ENCODE measurements around the gene SPACDR. TPM values are rescaled to one million over a fixed set of nuclear protein-coding genes. Genes with fewer than 3 reads are reported as not detected.
A peak's percentile ranks its signal among the peaks of the same experiment; 100 is the strongest.

SPACDR gene
- total RNA-seq, 5 donors from 2014 or later (not counting 1 experiment from before 2014, with no cell fraction given): 1.3 to 4.0 (median 3.3) TPM

DNA sequence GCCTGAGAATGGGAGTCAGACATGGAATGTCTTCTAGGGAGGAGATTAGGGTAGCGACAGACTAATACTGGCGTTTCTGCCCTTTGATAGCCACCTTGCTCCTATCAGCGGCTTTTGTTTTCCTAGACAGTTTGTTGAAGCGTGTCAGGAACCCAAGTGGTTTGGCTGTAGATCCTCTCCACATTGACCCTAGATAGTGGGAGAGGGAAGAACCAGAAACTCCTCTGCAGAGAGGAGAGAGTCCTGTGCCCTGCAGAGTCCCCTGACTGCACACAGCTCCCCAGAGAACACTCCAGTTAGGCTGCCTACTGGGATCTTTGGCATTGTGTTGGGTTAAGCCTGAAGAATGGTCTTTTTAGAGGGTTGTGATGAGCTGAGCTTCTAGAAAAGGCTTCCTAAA lies 32.0 kb downstream of the SPACDR start:
- Histone ChIP-seq H3K27ac (ENCODE audit: low read length) (peak overlapping the region; percentile 20), H3K27me3 (replicated peaks in 1 of 2; ENCODE audit: control insufficient read depth in 2 of 2, extremely low read depth in 1 of 2, insufficient read depth in 2 of 2, low read length in 1 of 2) (peaks cover 0 to 4% of the 10 kb centered on the region in 2 experiments), H3K4me3 (ENCODE audit: control insufficient read depth in 1 of 2, extremely low read depth in 1 of 2, low read length in 1 of 2) (no peak overlapping the region), H3K4me1 (ENCODE audit: control insufficient read depth in 1 of 2, extremely low read depth in 1 of 2, insufficient read depth in 2 of 2, low read length in 2 of 2) (peaks cover 24 to 69% of the 10 kb centered on the region in 2 experiments), H3K36me3 (ENCODE audit: control insufficient read depth in 2 of 2, extremely low read depth in 1 of 2, insufficient read depth in 1 of 2, low read length in 1 of 2) (peaks cover 7 to 37% of the 10 kb centered on the region in 2 donors), H3K9me3 (no peaks in the 10 kb centered on the region)
- CTCF ChIA-PET: no interaction called here
- no peaks in the 10 kb centered on the region for H3K27me3 Mint-ChIP-seq
- peaks cover 55 to 72% (median 66%) of the 10 kb centered on the region in 3 donors for H3K4me1 Mint-ChIP-seq
- no peaks in the 10 kb centered on the region for H3K9me3 Mint-ChIP-seq
- POLR2A ChIA-PET: interaction anchor here in 1 of 2 donors (0.5 kb wide), 1 partner anchor 50 kb away, joined by 3 read pairs; no protein-coding TSS in a partner anchor
- ATAC-seq (replicated peaks in 1 of 4) (no peak), DNase-seq (no peak)
- H3K36me3 Mint-ChIP-seq: peaks cover 26% of the 10 kb centered on the region
- peak overlapping the region; percentile 55 to 94 (median 83) for H3K4me3 Mint-ChIP-seq
- WGBS (ENCODE audit: insufficient coverage): no CpG with 5 or more reads among the region's 4 CpGs
- peak overlapping the region; percentile 93 to 94 for H3K27ac Mint-ChIP-seq

- Mint-ChIP-seq H3K27me3 (no peaks in the 10 kb centered on the region), H3K4me1 (peaks cover 55 to 72% (median 64%) of the 10 kb centered on the region in 3 donors), H3K27ac (peak overlapping the region; percentile 86 to 93), H3K36me3 (peaks cover 24% of the 10 kb centered on the region), H3K4me3 (peak overlapping the region; percentile 80 to 94 (median 83)), H3K9me3 (no peaks in the 10 kb centered on the region)
- Histone ChIP-seq H3K4me3 (ENCODE audit: control insufficient read depth in 1 of 2, extremely low read depth in 1 of 2, low read length in 1 of 2) (no peak overlapping the region), H3K36me3 (ENCODE audit: control insufficient read depth in 2 of 2, extremely low read depth in 1 of 2, insufficient read depth in 1 of 2, low read length in 1 of 2) (peaks cover 7 to 37% of the 10 kb centered on the region in 2 donors), H3K4me1 (ENCODE audit: control insufficient read depth in 1 of 2, extremely low read depth in 1 of 2, insufficient read depth in 2 of 2, low read length in 2 of 2) (peaks cover 24 to 62% of the 10 kb centered on the region in 2 experiments), H3K27ac (ENCODE audit: low read length) (peak overlapping the region; percentile 82), H3K27me3 (replicated peaks in 1 of 2; ENCODE audit: control insufficient read depth in 2 of 2, extremely low read depth in 1 of 2, insufficient read depth in 2 of 2, low read length in 1 of 2) (peaks cover 0 to 4% of the 10 kb centered on the region in 2 experiments), H3K9me3 (no peaks in the 10 kb centered on the region)
- 92% methylated on average over 19 of the region's 23 CpGs for whole genome bisulfite sequencing (ENCODE audit: insufficient coverage)
- DNase-seq (peak in 1 of 35 experiments; percentile 21), ATAC-seq (replicated peaks in 1 of 4) (no peak)
- CTCF ChIA-PET: interaction anchor here in 1 of 2 donors (0.6 kb wide), 1 partner anchor 410 kb away, joined by 3 read pairs; no protein-coding TSS in a partner anchor
- POLR2A ChIA-PET: interaction anchor here in 1 of 2 donors (0.5 kb wide), 1 partner anchor 51 kb away, joined by 3 read pairs; no protein-coding TSS in a partner anchor
Observed at GRCh38 chr7:100431286-100431735, 32.7 kb downstream of the SPACDR start.

DNA sequence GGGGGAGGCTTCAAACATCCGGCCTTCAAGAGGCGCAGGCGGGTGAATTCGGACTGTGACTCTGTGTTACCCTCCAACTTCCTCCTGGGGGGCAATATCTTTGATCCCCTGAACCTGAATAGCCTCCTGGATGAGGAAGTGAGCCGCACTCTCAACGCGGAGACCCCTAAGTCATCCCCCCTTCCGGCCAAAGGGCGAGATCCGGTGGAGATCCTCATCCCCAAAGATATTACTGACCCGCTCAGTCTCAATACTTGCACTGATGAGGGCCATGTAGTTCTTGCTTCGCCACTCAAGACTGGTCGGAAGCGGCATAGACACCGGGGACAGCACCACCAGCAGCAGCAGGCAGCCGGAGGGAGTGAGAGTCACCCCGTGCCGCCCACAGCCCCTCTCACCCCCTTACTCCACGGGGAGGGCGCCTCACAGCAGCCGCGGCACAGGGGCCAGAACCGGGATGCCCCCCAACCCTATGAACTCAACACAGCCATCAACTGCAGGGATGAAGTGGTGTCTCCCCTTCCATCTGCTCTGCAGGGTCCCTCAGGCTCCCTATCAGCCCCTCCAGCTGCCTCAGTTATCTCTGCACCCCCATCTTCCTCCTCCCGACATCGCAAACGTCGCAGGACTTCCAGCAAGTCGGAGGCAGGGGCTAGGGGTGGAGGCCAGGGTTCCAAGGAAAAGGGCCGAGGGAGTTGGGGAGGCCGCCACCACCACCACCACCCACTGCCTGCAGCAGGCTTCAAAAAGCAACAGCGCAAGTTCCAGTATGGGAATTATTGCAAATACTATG lies 33.4 kb downstream of the SPACDR start:
- peak in 14 of 35 experiments; percentile 16 to 56 (median 27) for DNase-seq
- H3K9me3 Mint-ChIP-seq: no peaks in the 10 kb centered on the region
- Histone ChIP-seq H3K27ac (ENCODE audit: low read length) (peak overlapping the region; percentile 82), H3K36me3 (ENCODE audit: control insufficient read depth in 2 of 2, extremely low read depth in 1 of 2, insufficient read depth in 1 of 2, low read length in 1 of 2) (peaks cover 7 to 37% of the 10 kb centered on the region in 2 donors), H3K4me3 (ENCODE audit: control insufficient read depth in 1 of 2, extremely low read depth in 1 of 2, low read length in 1 of 2) (peak overlapping the region; percentile 74 to 99), H3K27me3 (replicated peaks in 1 of 2; ENCODE audit: control insufficient read depth in 2 of 2, extremely low read depth in 1 of 2, insufficient read depth in 2 of 2, low read length in 1 of 2) (peaks cover 0 to 4% of the 10 kb centered on the region in 2 experiments), H3K4me1 (ENCODE audit: control insufficient read depth in 1 of 2, extremely low read depth in 1 of 2, insufficient read depth in 2 of 2, low read length in 2 of 2) (peaks cover 24 to 62% of the 10 kb centered on the region in 2 experiments), H3K9me3 (no peaks in the 10 kb centered on the region)
- 2% methylated on average over 19 of the region's 31 CpGs for WGBS (ENCODE audit: insufficient coverage)
- H3K4me3 Mint-ChIP-seq: peak overlapping the region; percentile 80 to 94 (median 83)
- peaks cover 55 to 72% (median 62%) of the 10 kb centered on the region in 3 donors for H3K4me1 Mint-ChIP-seq
- ATAC-seq (replicated peaks in 1 of 4): no peak
- H3K27me3 Mint-ChIP-seq: no peaks in the 10 kb centered on the region
- H3K36me3 Mint-ChIP-seq: peaks cover 22% of the 10 kb centered on the region
- H3K27ac Mint-ChIP-seq: peak overlapping the region; percentile 93
- POLR2A ChIA-PET: interaction anchor here (0.6 to 0.9 kb wide), 5 partner anchors 48 to 1060 kb away, joined by 3 to 5 read pairs (median 3); partner anchors contain the start of genes GPC2 (in 1 of the 2), MOSPD3 (in 1 of the 2) and TSC22D4 (in 1 of the 2)
- CTCF ChIA-PET: interaction anchor here in 1 of 2 donors (1.1 kb wide), 1 partner anchor 275 kb away, joined by 3 read pairs; no protein-coding TSS in a partner anchor

- Mint-ChIP-seq H3K9me3 (no peaks in the 10 kb centered on the region), H3K4me1 (peaks cover 48 to 66% (median 55%) of the 10 kb centered on the region in 3 donors), H3K4me3 (peak within 1 kb of the TSS; percentile 94 to 97 (median 95)), H3K27me3 (no peaks in the 10 kb centered on the region), H3K27ac (peak within 1 kb of the TSS; percentile 100), H3K36me3 (peaks cover 22% of the 10 kb centered on the region)
- POLR2A ChIA-PET: interaction anchor here (0.6 to 1.4 kb wide), 12 partner anchors 20 to 1059 kb away, joined by 3 to 5 read pairs (median 3); partner anchors contain the start of genes GPC2 (in 1 of the 2), LAMTOR4 (in 1 of the 2), MOSPD3 (in 1 of the 2) and TSC22D4 (in 1 of the 2)
- Histone ChIP-seq H3K27me3 (replicated peaks in 1 of 2; ENCODE audit: control insufficient read depth in 2 of 2, extremely low read depth in 1 of 2, insufficient read depth in 2 of 2, low read length in 1 of 2) (peaks cover 0 to 4% of the 10 kb centered on the region in 2 experiments), H3K36me3 (ENCODE audit: control insufficient read depth in 2 of 2, extremely low read depth in 1 of 2, insufficient read depth in 1 of 2, low read length in 1 of 2) (peaks cover 7 to 36% of the 10 kb centered on the region in 2 donors), H3K9me3 (no peaks in the 10 kb centered on the region), H3K4me3 (ENCODE audit: control insufficient read depth in 1 of 2, extremely low read depth in 1 of 2, low read length in 1 of 2) (peak within 1 kb of the TSS; percentile 74 to 99), H3K4me1 (ENCODE audit: control insufficient read depth in 1 of 2, extremely low read depth in 1 of 2, insufficient read depth in 2 of 2, low read length in 2 of 2) (peaks cover 21 to 56% of the 10 kb centered on the region in 2 experiments), H3K27ac (ENCODE audit: low read length) (peak within 1 kb of the TSS; percentile 93)
- ATAC-seq (replicated peaks in 1 of 4) (peak; percentile 45 to 51 (median 47)), DNase-seq (peak; percentile 94 to 99 (median 97))
- WGBS (ENCODE audit: insufficient coverage): under 1% methylated on average over 83 of the region's 95 CpGs
- CTCF ChIA-PET: interaction anchor here (0.6 to 1.1 kb wide), 3 partner anchors 39 to 275 kb away, joined by 3 to 7 read pairs (median 3); no protein-coding TSS in a partner anchor
Observed at GRCh38 chr7:100429637-100430492, 34.2 kb downstream of the SPACDR start, which contains the start of gene MEPCE. Gene MEPCE, plus strand, starts transcription at chr7:100429831. Its CDS starts 188 bp downstream, at chr7:100430019.

- Mint-ChIP-seq H3K27ac (peak overlapping the region; percentile 100), H3K9me3 (no peaks in the 10 kb centered on the region), H3K36me3 (peaks cover 18% of the 10 kb centered on the region), H3K27me3 (no peaks in the 10 kb centered on the region), H3K4me3 (peak overlapping the region; percentile 94 to 97 (median 95)), H3K4me1 (peaks cover 41 to 58% (median 47%) of the 10 kb centered on the region in 3 donors)
- Histone ChIP-seq H3K4me1 (ENCODE audit: control insufficient read depth in 1 of 2, extremely low read depth in 1 of 2, insufficient read depth in 2 of 2, low read length in 2 of 2) (peaks cover 14 to 48% of the 10 kb centered on the region in 2 experiments), H3K4me3 (ENCODE audit: control insufficient read depth in 1 of 2, extremely low read depth in 1 of 2, low read length in 1 of 2) (peak overlapping the region; percentile 74 to 99), H3K9me3 (no peaks in the 10 kb centered on the region), H3K27me3 (replicated peaks in 1 of 2; ENCODE audit: control insufficient read depth in 2 of 2, extremely low read depth in 1 of 2, insufficient read depth in 2 of 2, low read length in 1 of 2) (peaks cover 0 to 4% of the 10 kb centered on the region in 2 experiments), H3K27ac (ENCODE audit: low read length) (peak overlapping the region; percentile 93), H3K36me3 (ENCODE audit: control insufficient read depth in 2 of 2, extremely low read depth in 1 of 2, insufficient read depth in 1 of 2, low read length in 1 of 2) (peaks cover 2 to 31% of the 10 kb centered on the region in 2 donors)
- ChIA-PET POLR2A (interaction anchor here (0.6 to 1.4 kb wide), 11 partner anchors 21 to 727 kb away, joined by 3 to 5 read pairs (median 3); partner anchors contain the start of genes LAMTOR4 (in 1 of the 2), MOSPD3 (in 1 of the 2) and UFSP1 (in 1 of the 2)), CTCF (interaction anchor here in 1 of 2 donors (0.5 to 1.1 kb wide), 4 partner anchors 21 to 276 kb away, joined by 3 read pairs; no protein-coding TSS in a partner anchor)
- under 1% methylated on average over 26 of the region's 40 CpGs for WGBS (ENCODE audit: insufficient coverage)
- DNase-seq (peak; percentile 100), ATAC-seq (replicated peaks in 1 of 4) (peak; percentile 58 to 73 (median 66))
Observed at GRCh38 chr7:100428967-100429636, 35.0 kb downstream of the SPACDR start.
